B cell (primary cell): ENCODE results near the gene GANAB. TPM values are rescaled to one million over a fixed set of nuclear protein-coding genes. Genes with fewer than 3 reads are reported as not detected.

Experiments
- ATAC-seq: fragments of 200-7000 bp; cut with Tn5 transposase; one replicate; pipeline ENCODE4 v1.10.0; 2021; ENCODE audit warnings: low read depth, mild to moderate bottlenecking, moderate number of reproducible peaks, moderate library complexity
- CTCF ChIA-PET: fragments of 350-600 bp; sonication (Branson Sonifier 250); formaldehyde crosslinking; loops from one replicate; lab custom pipeline; 2021; ENCODE audit warnings: antibody characterized with exemption, inconsistent platforms; lab: Charles Lee
- POLR2A ChIA-PET: fragments of 350-600 bp; sonication (Branson Sonifier 250); formaldehyde crosslinking; loops from one replicate; lab custom pipeline; 2021; ENCODE audit warnings: antibody characterized with exemption; lab: Charles Lee
- DNase-seq: peaks from one replicate; pipeline ENCODE4 v3.0.0; 2013
- H2AFZ ChIP-seq: 2 replicates; pipeline ENCODE4 v1.6.1; 2012; ENCODE audit warnings: mild to moderate bottlenecking, low read depth, low read length; ENCODE audit not compliant: insufficient read depth, poor library complexity, severe bottlenecking
- H3K27ac ChIP-seq, 2 donors: 1 replicate in 1 of 2; 2 replicates in 1 of 2; pipeline ENCODE4 v1.5.1; 2012 to 2013; ENCODE audit warnings: low read length in 2 of 2, mild to moderate bottlenecking in 2 of 2, moderate library complexity in 1 of 2
- H3K27me3 ChIP-seq, 4 experiments: fragments of 200-600 bp in 1 of 4; sonication (generic) in 1 of 4; replicated peaks in 1 of 4; 1 replicate in 2 of 4; 2 replicates in 2 of 4; pipeline versions ENCODE4 v1.6.1 to v1.7.0; 2013 to 2016; ENCODE audit warnings: low read length in 3 of 4, mild to moderate bottlenecking in 2 of 4, mixed read lengths in 1 of 4, moderate library complexity in 1 of 4; ENCODE audit not compliant: insufficient read depth in 4 of 4, control insufficient read depth in 3 of 4; ENCODE audit errors: control extremely low read depth in 1 of 4
- H3K36me3 ChIP-seq, 2 experiments: replicated peaks in 1 of 2; 1 replicate in 1 of 2; 2 replicates in 1 of 2; pipeline versions ENCODE4 v1.6.1 to v1.7.1; 2013; ENCODE audit warnings: low read length in 1 of 2; ENCODE audit not compliant: insufficient read depth in 2 of 2, control insufficient read depth in 1 of 2; ENCODE audit errors: control extremely low read depth in 1 of 2, extremely low read depth in 1 of 2
- H3K4me1 ChIP-seq, 2 donors: fragments of 200-600 bp in 1 of 2; sonication (generic) in 1 of 2; 1 replicate in 1 of 2; 2 replicates in 1 of 2; pipeline versions ENCODE4 v1.5.1 to v1.6.1; 2013 to 2017; ENCODE audit warnings: low read length in 2 of 2; ENCODE audit not compliant: control insufficient read depth in 2 of 2, insufficient read depth in 2 of 2
- H3K4me2 ChIP-seq: replicated peaks from 2 replicates; pipeline ENCODE3; 2012; ENCODE audit warnings: mild to moderate bottlenecking, low read depth, low read length; ENCODE audit not compliant: poor library complexity, severe bottlenecking
- H3K4me3 ChIP-seq, 5 experiments: fragments of 200-600 bp in 1 of 5; sonication (generic) in 1 of 5; 1 replicate in 3 of 5; 2 replicates in 2 of 5; pipeline versions ENCODE4 v1.5.1 to v1.7.0; 2011 to 2016; ENCODE audit warnings: low read length in 4 of 5, mild to moderate bottlenecking in 4 of 5, low read depth in 2 of 5, control low read depth in 1 of 5, moderate library complexity in 1 of 5; ENCODE audit not compliant: insufficient read depth in 1 of 5; ENCODE audit errors: control extremely low read depth in 1 of 5, extremely low read depth in 1 of 5
- H3K79me2 ChIP-seq: fragments of 200-600 bp; sonication (generic); one replicate; pipeline ENCODE4 v1.6.0; 2016; ENCODE audit warnings: low read length; ENCODE audit not compliant: control insufficient read depth, insufficient read depth
- H3K9ac ChIP-seq: fragments of 200-600 bp; sonication (generic); 2 replicates; pipeline ENCODE4 v1.6.1; 2017; ENCODE audit warnings: mild to moderate bottlenecking, low read length, moderate library complexity
- H3K9me3 ChIP-seq, 3 donors: one replicate each; pipeline versions ENCODE4 v1.6.1 to v1.7.1; 2013; ENCODE audit warnings: low read length in 2 of 3; ENCODE audit not compliant: control insufficient read depth in 2 of 3, insufficient read depth in 1 of 3; ENCODE audit errors: control extremely low read depth in 1 of 3
- H4K20me1 ChIP-seq: 2 replicates; pipeline ENCODE4 v1.6.0; 2012; ENCODE audit warnings: mild to moderate bottlenecking, low read length; ENCODE audit not compliant: insufficient read depth, control insufficient read depth, poor library complexity, severe bottlenecking
- H3K27ac Mint-ChIP-seq: one replicate; pipeline ENCODE4 v1.8.0; 2021; ENCODE audit warnings: mixed read lengths
- H3K27me3 Mint-ChIP-seq: one replicate; pipeline ENCODE4 v1.8.0; 2021; ENCODE audit warnings: mixed read lengths
- H3K4me1 Mint-ChIP-seq: one replicate; pipeline ENCODE4 v1.8.0; 2021; ENCODE audit warnings: mixed read lengths
- H3K4me3 Mint-ChIP-seq: one replicate; pipeline ENCODE4 v1.8.0; 2021; ENCODE audit warnings: mixed read lengths
- H3K9me3 Mint-ChIP-seq: one replicate; pipeline ENCODE4 v1.8.0; 2022; ENCODE audit warnings: mixed read lengths; ENCODE audit not compliant: insufficient read depth
- EZH2 ChIP-seq: IDR thresholded peaks from 2 replicates; pipeline ENCODE4 v1.6.1; 2012; ENCODE audit warnings: borderline replicate concordance, low read depth, mild to moderate bottlenecking, moderate library complexity, low read length; ENCODE audit not compliant: insufficient read depth, poor library complexity, severe bottlenecking
- WGBS: methylation state at CpG from one replicate; pipeline ENCODE4 v1.1.5; 2013; ENCODE audit warnings: missing lambda C conversion rate; ENCODE audit not compliant: insufficient coverage; 5-methylcytosine and 5-hydroxymethylcytosine counted together
- intact Hi-C: fragments of 100-400 bp; cut with micrococcal nuclease; formaldehyde crosslinking; loops from one replicate; pipeline ENCODE4 v1.10.0; 2022
- polyA plus RNA-seq: library from polyadenylated mRNA; depleted of rRNA; stranded (reverse); fragments of >200 nt; gene quantifications from 2 replicates; pipeline ENCODE4 v1.2.3, GENCODE V29; 2012
- total RNA-seq, 2 donors: library from RNA; stranded (reverse); fragments of 120-200 nt in 1 of 2; gene quantifications; 1 replicate in 1 of 2; 2 replicates in 1 of 2; pipeline versions ENCODE4 v1.2.3 to v1.2.4, GENCODE V29; 2013 to 2022
- TF ChIP-seq, protein P1 (sequence below): fragments of 200-600 bp; IDR thresholded peaks from one replicate; pipeline ENCODE4 v1.8.0; 2022; ENCODE audit warnings: antibody characterized with exemption, mild to moderate bottlenecking

Gene GANAB
- total and polyA plus RNA-seq, 2 donors (not counting 1 experiment from before 2014, with no cell fraction given) = 98.7 to 204 TPM

DNA sequence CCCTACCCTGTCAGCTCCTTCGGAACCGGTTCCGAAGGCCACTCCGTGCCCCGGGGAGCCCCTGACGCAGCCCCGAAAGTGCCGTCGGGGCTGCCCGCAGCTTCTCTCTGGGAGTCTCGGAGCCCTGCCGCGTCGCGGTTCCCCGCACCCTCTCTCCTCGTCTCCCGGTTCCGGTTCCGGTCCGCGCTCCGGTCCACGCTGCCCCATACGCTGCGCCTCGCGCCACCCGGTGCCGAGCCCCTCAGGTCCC, 45.4 kb downstream of the GANAB start:
- ATAC-seq (peak; percentile 1), DNase-seq (no peak)
- POLR2A ChIA-PET = interaction anchor here (0.6 to 3.1 kb wide), 14 partner anchors 9 to 280 kb away, joined by 3 to 63 read pairs (median 6); partner anchors contain the start of genes B3GAT3, C11orf98, CSKMT and EEF1G
- H3K27ac ChIP-seq = peak overlapping the region; percentile 64 to 90
- H2AFZ ChIP-seq = peak overlapping the region; percentile 86
- under 1% methylated on average over 30 of the region's 30 CpGs for WGBS
- peak overlapping the region; percentile 96 for H3K27ac Mint-ChIP-seq
- peak overlapping the region; percentile 97 for H3K4me3 Mint-ChIP-seq
- no peaks in the 10 kb centered on the region for H3K27me3 ChIP-seq
- CTCF ChIA-PET = interaction anchor here (0.9 to 2.4 kb wide), 7 partner anchors 9 to 185 kb away, joined by 3 to 47 read pairs (median 3); partner anchors contain the start of gene TUT1
- peaks cover 32% of the 10 kb centered on the region for H3K79me2 ChIP-seq
- H3K4me1 Mint-ChIP-seq = peaks cover 46% of the 10 kb centered on the region
- H4K20me1 ChIP-seq = peaks cover 7% of the 10 kb centered on the region
- H3K9me3 ChIP-seq = peaks cover 0 to 3% (median 0%) of the 10 kb centered on the region in 3 donors
- peak overlapping the region; percentile 95 for H3K9ac ChIP-seq
- peaks cover 24 to 40% of the 10 kb centered on the region in 2 donors for H3K4me1 ChIP-seq
- no peaks in the 10 kb centered on the region for H3K9me3 Mint-ChIP-seq
- peak overlapping the region; percentile 82 to 97 (median 86) for H3K4me3 ChIP-seq
- peaks cover 4 to 45% of the 10 kb centered on the region in 2 experiments for H3K36me3 ChIP-seq
- intact Hi-C loops = loop anchor here (1.0 kb wide), 3 partner anchors 21 to 157 kb away; partner anchors contain the start of gene GANAB
- no peaks in the 10 kb centered on the region for H3K27me3 Mint-ChIP-seq
- H3K4me2 ChIP-seq = peak overlapping the region; percentile 94
- TF ChIP-seq, protein P1, sequence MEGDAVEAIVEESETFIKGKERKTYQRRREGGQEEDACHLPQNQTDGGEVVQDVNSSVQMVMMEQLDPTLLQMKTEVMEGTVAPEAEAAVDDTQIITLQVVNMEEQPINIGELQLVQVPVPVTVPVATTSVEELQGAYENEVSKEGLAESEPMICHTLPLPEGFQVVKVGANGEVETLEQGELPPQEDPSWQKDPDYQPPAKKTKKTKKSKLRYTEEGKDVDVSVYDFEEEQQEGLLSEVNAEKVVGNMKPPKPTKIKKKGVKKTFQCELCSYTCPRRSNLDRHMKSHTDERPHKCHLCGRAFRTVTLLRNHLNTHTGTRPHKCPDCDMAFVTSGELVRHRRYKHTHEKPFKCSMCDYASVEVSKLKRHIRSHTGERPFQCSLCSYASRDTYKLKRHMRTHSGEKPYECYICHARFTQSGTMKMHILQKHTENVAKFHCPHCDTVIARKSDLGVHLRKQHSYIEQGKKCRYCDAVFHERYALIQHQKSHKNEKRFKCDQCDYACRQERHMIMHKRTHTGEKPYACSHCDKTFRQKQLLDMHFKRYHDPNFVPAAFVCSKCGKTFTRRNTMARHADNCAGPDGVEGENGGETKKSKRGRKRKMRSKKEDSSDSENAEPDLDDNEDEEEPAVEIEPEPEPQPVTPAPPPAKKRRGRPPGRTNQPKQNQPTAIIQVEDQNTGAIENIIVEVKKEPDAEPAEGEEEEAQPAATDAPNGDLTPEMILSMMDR = no peak
- TF ChIP-seq EZH2 = no peak
